Thymus (tissue), 11 donors: ENCODE measurements around the gene PMM1. TPM values are rescaled to one million over a fixed set of nuclear protein-coding genes. Genes with fewer than 3 reads are reported as not detected.

Source experiments
- DNase-seq, 9 donors: peaks; one replicate each; pipeline ENCODE4 v3.0.0-alpha.2; 2013; ENCODE audit warnings: low spot score in 9 of 9, low read depth in 6 of 9, missing footprints in 1 of 9
- H3K27ac ChIP-seq, 2 donors: one replicate each; pipeline ENCODE4 v1.5.1; 2013; ENCODE audit warnings: control low read depth in 1 of 2, low read depth in 1 of 2, low read length in 1 of 2, mild to moderate bottlenecking in 1 of 2, moderate library complexity in 1 of 2
- H3K27me3 ChIP-seq, 2 donors: one replicate each; pipeline ENCODE4 v1.5.1; 2013; ENCODE audit warnings: low read length in 1 of 2; ENCODE audit not compliant: control insufficient read depth in 2 of 2, insufficient read depth in 1 of 2
- H3K36me3 ChIP-seq, 2 donors: one replicate each; pipeline ENCODE4 v1.5.1; 2013; ENCODE audit warnings: low read length in 1 of 2, mild to moderate bottlenecking in 1 of 2, moderate library complexity in 1 of 2; ENCODE audit not compliant: control insufficient read depth in 2 of 2, insufficient read depth in 2 of 2
- H3K4me1 ChIP-seq, 2 donors: one replicate each; pipeline ENCODE4 v1.5.1; 2013; ENCODE audit warnings: low read length in 2 of 2; ENCODE audit not compliant: control insufficient read depth in 2 of 2, insufficient read depth in 2 of 2
- H3K4me3 ChIP-seq, 2 donors: one replicate each; pipeline ENCODE4 v1.5.1; 2013; ENCODE audit warnings: low read length in 2 of 2, control low read depth in 1 of 2, mild to moderate bottlenecking in 1 of 2
- H3K9me3 ChIP-seq, 2 donors: one replicate each; pipeline ENCODE4 v1.5.1; 2013; ENCODE audit warnings: low read length in 1 of 2, mild to moderate bottlenecking in 1 of 2; ENCODE audit not compliant: control insufficient read depth in 2 of 2, insufficient read depth in 1 of 2
- WGBS: extraction: QIAGEN DNeasy Blood & Tissue Kit; methylation state at CpG from one replicate; pipeline ENCODE4 v1.1.7; 2013; 5-methylcytosine and 5-hydroxymethylcytosine counted together
- polyA plus RNA-seq: library from polyadenylated mRNA; stranded (reverse); fragments of 200-250 nt; gene quantifications from one replicate; pipeline ENCODE4 v1.2.3, GENCODE V29; 2013
- total RNA-seq: library from RNA; stranded (reverse); fragments of 120-200 nt; gene quantifications from one replicate; pipeline ENCODE4 v1.2.4, GENCODE V29; 2013
- donor health status: healthy.

PMM1 gene
- total and polyA plus RNA-seq, 2 donors, result 9.3 to 51.1 TPM

- Histone ChIP-seq H3K36me3 (peaks cover 23 to 27% of the 10 kb centered on the region in 2 donors), H3K27me3 (no peaks in the 10 kb centered on the region), H3K4me1 (peaks cover 12 to 14% of the 10 kb centered on the region in 2 donors), H3K27ac (no peak overlapping the region), H3K4me3 (no peak overlapping the region), H3K9me3 (no peaks in the 10 kb centered on the region)
- 98% methylated on average over 3 of the region's 3 CpGs for WGBS
- DNase-seq, result no peak
These were observed 49.7 kb downstream of the PMM1 start for GRCh38 chr22:41540006-41540315.

GRCh38 chr22:41539146-41540005 lies 50.3 kb downstream of the PMM1 start:
- Histone ChIP-seq H3K4me3 (no peak overlapping the region), H3K27ac (no peak overlapping the region), H3K27me3 (no peaks in the 10 kb centered on the region), H3K4me1 (peaks cover 8 to 13% of the 10 kb centered on the region in 2 donors), H3K9me3 (no peaks in the 10 kb centered on the region), H3K36me3 (peaks cover 23 to 28% of the 10 kb centered on the region in 2 donors)
- no peak for DNase-seq
- 97% methylated on average over 13 of the region's 13 CpGs for WGBS

GRCh38 chr22:41538583-41538982 lies 51.1 kb downstream of the PMM1 start:
- no peak for DNase-seq
- Histone ChIP-seq H3K4me1 (peaks cover 4 to 8% of the 10 kb centered on the region in 2 donors), H3K9me3 (no peaks in the 10 kb centered on the region), H3K36me3 (peaks cover 26 to 33% of the 10 kb centered on the region in 2 donors), H3K4me3 (no peak overlapping the region), H3K27me3 (no peaks in the 10 kb centered on the region), H3K27ac (no peak overlapping the region)
- WGBS, result 98% methylated on average over 8 of the region's 8 CpGs

GRCh38 chr22:41537203-41537602 lies 52.4 kb downstream of the PMM1 start:
- DNase-seq, result no peak
- Histone ChIP-seq H3K27ac (no peak overlapping the region), H3K27me3 (no peaks in the 10 kb centered on the region), H3K4me3 (no peak overlapping the region), H3K9me3 (no peaks in the 10 kb centered on the region), H3K4me1 (peaks cover 0 to 2% of the 10 kb centered on the region in 2 donors), H3K36me3 (peaks cover 30 to 41% of the 10 kb centered on the region in 2 donors)
- 98% methylated on average over 3 of the region's 3 CpGs for WGBS

GRCh38 chr22:41535244-41535643 lies 54.4 kb downstream of the PMM1 start:
- H3K36me3 ChIP-seq, result peaks cover 42 to 53% of the 10 kb centered on the region in 2 donors
- WGBS, result 92% methylated on average over 5 of the region's 5 CpGs

GRCh38 chr22:41534219-41534618 lies 55.4 kb downstream of the PMM1 start:
- no peak overlapping the region for H3K4me3 ChIP-seq
- no peaks in the 10 kb centered on the region for H3K4me1 ChIP-seq
- H3K27ac ChIP-seq, result no peak overlapping the region
- peaks cover 43 to 51% of the 10 kb centered on the region in 2 donors for H3K36me3 ChIP-seq
- H3K27me3 ChIP-seq, result no peaks in the 10 kb centered on the region
- no peaks in the 10 kb centered on the region for H3K9me3 ChIP-seq
- WGBS, result 98% methylated on average over 8 of the region's 8 CpGs
- DNase-seq, result no peak

More at GRCh38 chr22:41535244-41535643, 54.4 kb downstream of the PMM1 start:
- H3K9me3 ChIP-seq, result no peaks in the 10 kb centered on the region
- no peak overlapping the region for H3K27ac ChIP-seq
- H3K4me3 ChIP-seq, result no peak overlapping the region
- DNase-seq, result no peak
- no peaks in the 10 kb centered on the region for H3K27me3 ChIP-seq
- no peaks in the 10 kb centered on the region for H3K4me1 ChIP-seq

GRCh38 chr22:41532908-41533825 lies 56.5 kb downstream of the PMM1 start:
- Histone ChIP-seq H3K9me3 (no peaks in the 10 kb centered on the region), H3K36me3 (peaks cover 49 to 60% of the 10 kb centered on the region in 2 donors), H3K27me3 (no peaks in the 10 kb centered on the region), H3K4me1 (no peaks in the 10 kb centered on the region), H3K4me3 (no peak overlapping the region), H3K27ac (no peak overlapping the region)
- 76% methylated on average over 19 of the region's 19 CpGs for WGBS
- DNase-seq, result peak in 7 of 9 donors; percentile 36 to 67 (median 47)

GRCh38 chr22:41531715-41532477 lies 57.7 kb downstream of the PMM1 start:
- no peaks in the 10 kb centered on the region for H3K9me3 ChIP-seq
- no peak for DNase-seq
- H3K4me3 ChIP-seq, result no peak overlapping the region
- peaks cover 56 to 67% of the 10 kb centered on the region in 2 donors for H3K36me3 ChIP-seq
- H3K27me3 ChIP-seq, result no peaks in the 10 kb centered on the region
- WGBS, result 96% methylated on average over 17 of the region's 17 CpGs
- no peaks in the 10 kb centered on the region for H3K4me1 ChIP-seq
- no peak overlapping the region for H3K27ac ChIP-seq
